HEK293T (cell line): ENCODE measurements around the gene POLR2B.

ENCODE experiments used
- FOXA1 ChIP-seq: fragments of 450-650 bp; IDR thresholded peaks from 2 replicates; pipeline ENCODE4 v1.6.1; 2016; ENCODE audit warnings: mild to moderate bottlenecking
- FOXM1 ChIP-seq: fragments of 450-650 bp; IDR thresholded peaks from 2 replicates; pipeline ENCODE4 v1.6.1; 2017; ENCODE audit warnings: mild to moderate bottlenecking, borderline replicate concordance
- TARDBP ChIP-seq: fragments of 450-650 bp; IDR thresholded peaks from 2 replicates; pipeline ENCODE4 v1.6.1; 2016
- TF ChIP-seq, protein P1 (sequence below): fragments of 450-650 bp; IDR thresholded peaks from 2 replicates; pipeline ENCODE4 v1.6.1; 2016

DNA sequence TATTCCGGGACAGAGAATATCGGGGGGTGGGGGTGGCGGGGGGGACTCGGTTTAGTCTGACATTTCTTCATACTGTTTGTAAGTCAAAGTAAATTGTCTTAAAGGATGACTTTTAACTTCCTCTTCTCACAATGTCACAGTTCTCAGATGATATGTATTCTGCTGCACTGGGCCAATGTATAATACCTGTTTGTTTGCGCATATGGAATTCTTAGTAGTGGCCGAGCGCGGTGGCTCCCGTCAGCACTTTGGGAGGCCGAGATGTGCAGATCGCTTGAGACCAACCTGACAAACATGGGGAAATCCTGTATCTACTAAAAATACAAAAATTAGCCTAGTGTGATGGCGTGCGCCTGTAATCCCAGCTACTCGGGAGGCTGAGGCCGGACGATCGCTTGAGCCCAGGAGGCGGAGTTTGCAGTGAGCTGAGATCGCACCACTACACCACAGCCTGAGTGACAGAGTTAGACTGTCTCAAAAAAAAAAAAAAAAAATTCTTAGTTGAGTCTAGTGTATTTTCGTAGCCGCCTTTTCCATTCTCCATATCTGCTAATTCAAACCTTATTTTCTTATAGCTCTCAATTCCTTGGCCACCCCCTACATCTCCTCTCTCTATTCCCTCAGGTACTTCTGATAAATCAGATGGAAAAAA, 851 bp downstream of the POLR2B start:
- TF ChIP-seq FOXA1 (no peak), FOXM1 (no peak), TARDBP (no peak)
- TF ChIP-seq, protein P1, sequence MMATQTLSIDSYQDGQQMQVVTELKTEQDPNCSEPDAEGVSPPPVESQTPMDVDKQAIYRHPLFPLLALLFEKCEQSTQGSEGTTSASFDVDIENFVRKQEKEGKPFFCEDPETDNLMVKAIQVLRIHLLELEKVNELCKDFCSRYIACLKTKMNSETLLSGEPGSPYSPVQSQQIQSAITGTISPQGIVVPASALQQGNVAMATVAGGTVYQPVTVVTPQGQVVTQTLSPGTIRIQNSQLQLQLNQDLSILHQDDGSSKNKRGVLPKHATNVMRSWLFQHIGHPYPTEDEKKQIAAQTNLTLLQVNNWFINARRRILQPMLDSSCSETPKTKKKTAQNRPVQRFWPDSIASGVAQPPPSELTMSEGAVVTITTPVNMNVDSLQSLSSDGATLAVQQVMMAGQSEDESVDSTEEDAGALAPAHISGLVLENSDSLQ: peak; percentile 81
